ENCODE measurements around the gene HIF1A.
A peak's percentile ranks its signal among the peaks of the same experiment; 100 is the strongest.
"Not testable (repeated sequence)": the region's sequence is repeated elsewhere in the genome, so short reads cannot be mapped to it uniquely, and the experiment has no call there.

HIF1A gene

DNA sequence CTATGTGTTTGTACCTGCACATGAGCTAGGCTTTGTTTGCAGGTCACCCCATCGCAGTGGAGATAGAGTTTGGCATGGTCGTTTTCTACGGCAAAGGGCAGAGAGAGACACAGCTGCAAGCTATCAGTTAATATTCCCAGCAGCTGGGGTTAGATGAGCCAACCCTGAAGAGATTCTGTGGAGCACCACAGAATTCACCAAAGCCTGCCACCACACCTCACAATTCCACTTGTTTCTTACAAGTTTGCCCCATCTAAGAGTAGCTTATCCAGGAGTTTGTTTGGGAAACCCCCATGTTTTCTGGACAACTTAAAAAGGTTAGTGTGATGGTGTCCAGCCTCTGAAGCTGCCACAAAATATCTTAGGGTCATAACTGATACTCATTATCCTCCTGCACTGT is 20.0 kb upstream of the HIF1A start:
- no peak for DNase-seq

DNA sequence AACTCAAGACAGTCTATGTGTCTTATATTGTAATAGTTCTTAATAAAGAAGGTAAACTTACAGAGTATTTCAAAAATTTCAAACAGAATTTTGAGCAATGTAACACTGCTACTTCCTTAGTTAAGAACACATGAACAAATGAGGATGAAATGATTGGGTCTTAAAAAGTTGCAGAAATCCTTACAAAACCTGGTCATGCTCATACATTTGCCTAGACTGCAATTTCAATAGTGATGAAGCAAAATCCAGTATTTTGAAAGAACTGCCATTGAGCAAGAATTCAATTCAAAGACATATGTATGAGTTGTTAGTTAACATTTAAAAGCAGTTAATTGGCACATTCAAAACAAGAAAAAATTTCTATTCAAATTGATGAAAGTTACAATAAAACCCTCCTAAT is 17.8 kb upstream of the HIF1A start:
- no peak for DNase-seq

DNA sequence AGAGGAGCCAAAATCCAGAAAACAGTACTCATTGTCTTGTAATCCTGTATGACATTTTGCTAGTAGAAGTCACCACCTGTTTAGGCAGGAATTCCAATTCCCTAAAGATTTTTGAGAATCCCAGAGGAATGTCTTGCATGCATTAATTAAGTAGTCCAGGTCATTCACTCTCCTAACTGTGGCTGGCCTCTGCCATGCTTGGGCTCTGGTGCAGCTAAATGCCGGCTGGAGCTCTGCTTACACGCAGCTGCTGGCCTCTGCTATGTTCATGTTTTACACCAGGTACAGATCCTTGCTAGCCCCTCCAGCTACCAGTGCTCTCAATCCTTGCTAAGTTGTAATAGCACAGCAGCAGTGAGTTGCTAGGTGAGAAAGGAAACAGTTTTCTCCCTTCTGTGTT is 16.3 kb upstream of the HIF1A start:
- DNase-seq: no peak

DNA sequence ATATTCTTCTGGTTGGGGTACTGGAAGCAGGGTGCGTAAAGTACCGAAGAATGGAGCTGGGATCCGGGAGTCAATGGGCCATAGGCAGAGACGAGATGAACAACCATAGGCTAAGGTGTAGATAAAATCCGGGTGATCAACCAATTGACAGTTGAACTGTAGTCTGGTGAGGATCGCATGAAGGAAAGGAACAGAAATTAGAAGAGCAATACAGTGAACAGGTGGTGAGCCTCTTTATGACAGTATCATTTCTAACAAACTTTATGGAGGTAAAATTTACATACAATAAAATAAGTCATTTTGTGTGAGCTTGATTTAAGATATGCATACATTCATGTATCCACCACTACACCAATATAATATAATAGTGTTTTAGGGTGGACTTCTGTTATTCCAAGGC is 13.9 kb upstream of the HIF1A start:
- no peak for DNase-seq

DNA sequence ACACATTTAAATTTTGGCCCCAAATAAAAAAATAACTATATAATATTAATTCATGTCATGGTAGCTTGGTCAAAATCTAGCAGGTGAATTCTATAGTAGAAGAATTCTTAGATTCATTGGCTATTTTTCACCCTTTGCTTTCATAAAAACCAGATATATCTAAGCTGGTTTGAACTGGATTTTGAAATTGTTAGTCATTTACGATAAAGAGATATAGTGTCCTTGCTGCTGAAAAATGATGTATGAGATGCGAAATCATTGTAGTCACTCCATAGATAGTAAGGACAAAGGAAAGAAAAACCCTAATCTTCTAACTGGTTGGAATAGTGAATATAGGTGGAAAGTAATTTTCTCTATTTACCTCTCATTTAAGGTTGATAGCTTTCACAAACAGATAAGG is 12.2 kb upstream of the HIF1A start:
- no peak for DNase-seq

DNA sequence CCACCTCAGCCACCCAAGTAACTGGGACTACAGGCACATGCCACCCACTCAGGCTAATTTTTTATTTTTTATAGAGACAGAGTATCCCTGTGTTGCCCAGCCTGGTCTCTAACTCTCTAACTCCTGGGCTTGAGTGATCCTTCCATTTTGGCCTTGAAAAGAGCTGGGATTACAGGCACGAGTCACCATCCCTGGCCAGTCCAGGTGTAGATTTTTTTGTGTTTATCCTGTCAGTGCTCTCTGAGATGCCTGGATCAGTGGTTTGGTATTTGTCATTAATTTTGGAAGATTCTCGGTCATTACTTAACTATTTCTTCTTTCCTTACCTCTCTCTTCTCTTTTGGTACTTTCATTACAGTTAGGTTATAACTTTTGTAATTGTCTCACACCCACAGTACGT is 5.3 kb upstream of the HIF1A start:
- DNase-seq: no peak

DNA sequence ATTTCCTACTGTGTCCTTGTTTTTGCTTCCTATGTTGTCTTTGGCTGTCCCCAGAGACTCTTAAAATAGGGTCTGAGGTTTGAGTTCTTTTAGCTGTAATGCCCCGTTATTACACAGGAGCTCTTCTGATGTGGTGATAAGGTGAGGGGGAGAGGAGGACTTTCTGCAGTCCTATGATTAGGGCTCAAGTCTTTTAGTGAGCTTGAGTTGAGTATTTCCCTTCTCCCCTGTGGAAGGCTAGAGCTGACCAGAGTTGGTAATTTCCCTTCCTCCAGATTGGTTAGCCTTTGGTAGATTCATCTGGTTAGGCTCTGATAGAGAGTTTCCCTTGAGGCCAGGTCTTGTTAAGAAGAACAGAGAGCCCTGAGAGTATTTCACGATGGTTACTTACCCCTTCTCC is 4.3 kb upstream of the HIF1A start:
- DNase-seq: no peak

DNA sequence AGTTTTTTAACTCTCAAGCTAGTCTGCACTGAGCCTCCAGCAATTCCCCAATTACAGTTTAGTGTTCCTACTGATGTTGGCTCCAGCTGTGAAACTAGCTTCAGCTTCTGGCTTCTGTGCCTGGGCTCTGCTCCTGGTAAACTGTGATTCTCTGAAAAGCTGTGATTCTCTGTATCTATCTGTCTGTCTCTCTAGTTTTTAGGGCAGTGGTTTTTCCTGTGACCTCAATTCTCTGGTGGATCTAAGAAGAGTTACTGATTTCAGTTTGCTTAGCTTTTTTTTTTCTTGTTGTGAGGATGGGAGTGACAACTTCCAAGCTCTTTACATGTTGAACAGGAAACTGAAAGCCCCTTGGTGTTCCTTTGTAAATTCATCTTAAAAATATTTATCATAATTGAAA is 3.8 kb upstream of the HIF1A start:
- DNase-seq: no peak

DNA sequence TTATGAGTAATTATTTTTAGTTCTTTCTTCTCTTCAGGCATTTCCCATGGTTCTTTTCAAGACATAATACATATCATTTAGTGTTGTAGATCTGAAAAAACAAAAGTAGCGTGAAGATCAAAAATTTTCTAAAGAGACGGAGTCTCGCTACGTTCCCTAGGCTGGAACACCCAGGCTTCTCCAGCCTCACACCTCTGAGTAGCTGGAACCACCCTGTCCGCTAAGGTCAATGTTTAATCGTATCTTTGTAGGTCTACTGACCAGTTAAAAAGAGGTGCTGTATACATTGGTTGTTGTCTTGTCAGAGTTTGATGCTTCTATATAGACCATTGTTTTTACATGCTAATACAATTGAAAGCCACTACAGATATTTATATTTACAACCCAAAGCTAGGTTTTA is 1.3 kb upstream of the HIF1A start:
- DNase-seq: no peak

DNA sequence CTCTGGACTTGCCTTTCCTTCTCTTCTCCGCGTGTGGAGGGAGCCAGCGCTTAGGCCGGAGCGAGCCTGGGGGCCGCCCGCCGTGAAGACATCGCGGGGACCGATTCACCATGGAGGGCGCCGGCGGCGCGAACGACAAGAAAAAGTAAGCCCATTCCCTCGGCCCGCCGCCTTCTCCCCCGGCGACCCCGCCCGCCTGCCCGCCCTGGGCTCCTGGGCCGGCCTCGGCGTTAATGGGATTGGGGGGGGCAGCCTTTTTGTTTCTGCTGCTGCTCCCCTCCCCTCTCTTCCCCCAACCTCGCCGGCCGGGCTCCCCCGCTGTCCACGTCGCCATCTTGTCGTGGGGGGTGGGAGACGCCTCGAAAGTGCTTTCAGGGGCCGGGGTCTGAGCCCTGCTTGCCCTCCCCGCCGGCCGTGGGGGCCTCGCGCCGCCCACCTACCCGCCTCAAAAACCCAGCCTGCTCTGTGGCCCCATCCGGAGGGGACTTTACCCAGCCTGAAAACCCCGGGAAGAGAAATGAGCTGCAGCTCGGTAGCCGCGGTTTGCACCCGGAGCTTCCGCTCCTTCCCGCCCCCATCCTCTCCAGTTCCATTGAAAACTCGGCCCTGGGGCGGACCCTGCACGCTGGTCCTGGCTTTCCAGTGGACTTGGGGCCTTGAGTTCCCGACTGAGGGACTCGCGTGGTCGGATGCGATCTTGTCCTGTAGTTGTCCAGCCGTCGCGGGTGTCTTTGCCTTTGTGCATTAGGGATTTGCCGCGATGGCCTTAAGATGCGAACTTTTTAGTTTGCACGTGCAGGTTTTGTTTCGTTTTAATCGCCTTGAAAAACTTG is 598 bp downstream of the HIF1A start:
- peak; percentile 21 for DNase-seq

DNA sequence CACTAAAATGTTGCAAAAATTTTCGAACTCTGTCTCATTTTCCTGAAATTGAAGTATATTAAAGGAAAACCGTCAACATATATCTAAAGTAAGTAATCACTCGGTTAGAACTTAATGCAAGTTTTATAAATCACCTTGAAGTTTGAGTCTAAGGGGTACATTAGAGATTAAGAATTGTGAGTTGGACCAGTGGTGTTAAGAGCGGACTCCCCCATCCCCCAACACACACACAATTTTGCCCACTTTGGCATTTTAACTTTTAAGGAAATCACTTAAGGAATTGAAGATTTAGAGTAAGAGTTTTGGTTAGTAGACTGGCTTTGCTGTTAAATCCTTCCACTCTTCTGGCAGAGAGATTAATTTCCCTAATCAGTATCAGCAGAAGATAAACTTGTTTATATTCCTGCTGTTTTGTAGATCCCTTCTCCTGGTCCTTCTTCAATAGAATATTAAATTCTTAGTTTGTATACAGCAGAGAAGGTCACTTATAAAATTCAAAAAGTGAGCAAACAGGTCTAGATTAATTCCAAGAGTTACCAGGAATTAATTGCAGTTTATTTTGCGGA is 1.5 kb downstream of the HIF1A start:
- DNase-seq: no peak

DNA sequence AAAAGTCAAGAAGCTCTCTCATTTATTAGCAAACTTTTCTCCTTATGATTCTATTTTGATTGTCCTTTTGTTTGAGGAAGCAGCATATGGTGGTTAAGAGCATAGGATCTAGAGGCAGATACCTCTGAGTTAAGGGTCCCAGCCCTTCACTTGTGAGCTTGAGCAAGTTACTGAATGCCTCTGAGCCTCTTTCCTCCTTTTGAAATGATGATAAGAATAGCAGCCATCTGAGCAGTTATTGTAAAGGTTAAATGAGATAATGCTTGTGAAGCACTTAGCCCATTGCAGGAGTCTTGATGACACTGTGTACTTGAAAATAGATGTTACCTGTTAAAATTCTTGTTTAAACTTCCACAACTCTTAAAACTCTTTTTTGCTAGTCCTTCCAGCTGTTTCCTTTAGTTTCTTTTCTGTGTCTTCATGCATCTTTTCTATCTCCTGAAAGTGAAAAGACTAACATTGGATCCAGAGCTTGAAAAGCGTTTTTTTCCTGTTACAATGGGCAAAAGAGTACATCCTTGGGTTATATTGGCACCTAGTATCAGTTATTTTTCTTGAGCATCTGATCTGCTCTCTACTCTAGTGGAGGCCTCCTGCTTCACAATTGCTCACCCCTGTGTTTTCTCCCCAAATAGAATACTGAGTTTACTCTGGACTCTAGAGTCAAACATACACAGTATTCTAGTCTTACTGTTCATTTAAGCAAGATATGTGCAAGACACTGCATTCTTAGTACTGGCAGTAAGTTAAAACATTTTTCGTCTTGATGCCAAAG is 3.1 kb downstream of the HIF1A start:
- DNase-seq: no peak

DNA sequence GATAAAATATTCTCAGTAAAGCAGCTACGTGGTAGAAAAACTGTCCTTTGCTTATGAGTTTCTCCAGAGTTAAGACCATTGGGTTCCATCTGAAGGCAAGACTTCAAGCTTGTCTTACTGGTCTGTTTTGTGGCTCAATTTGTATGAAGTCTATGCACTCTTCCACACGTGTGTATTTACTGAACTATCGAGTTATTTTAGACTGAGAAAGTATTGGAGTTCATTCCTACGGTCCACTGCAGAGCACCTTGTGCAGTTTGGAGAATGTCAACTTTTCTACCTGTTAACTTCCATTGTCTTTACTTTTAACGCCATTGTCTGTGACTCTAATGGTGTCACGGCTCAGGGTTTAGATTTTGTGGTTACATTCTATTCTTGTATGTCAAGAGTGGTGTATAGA is 3.7 kb downstream of the HIF1A start:
- no peak for DNase-seq

DNA sequence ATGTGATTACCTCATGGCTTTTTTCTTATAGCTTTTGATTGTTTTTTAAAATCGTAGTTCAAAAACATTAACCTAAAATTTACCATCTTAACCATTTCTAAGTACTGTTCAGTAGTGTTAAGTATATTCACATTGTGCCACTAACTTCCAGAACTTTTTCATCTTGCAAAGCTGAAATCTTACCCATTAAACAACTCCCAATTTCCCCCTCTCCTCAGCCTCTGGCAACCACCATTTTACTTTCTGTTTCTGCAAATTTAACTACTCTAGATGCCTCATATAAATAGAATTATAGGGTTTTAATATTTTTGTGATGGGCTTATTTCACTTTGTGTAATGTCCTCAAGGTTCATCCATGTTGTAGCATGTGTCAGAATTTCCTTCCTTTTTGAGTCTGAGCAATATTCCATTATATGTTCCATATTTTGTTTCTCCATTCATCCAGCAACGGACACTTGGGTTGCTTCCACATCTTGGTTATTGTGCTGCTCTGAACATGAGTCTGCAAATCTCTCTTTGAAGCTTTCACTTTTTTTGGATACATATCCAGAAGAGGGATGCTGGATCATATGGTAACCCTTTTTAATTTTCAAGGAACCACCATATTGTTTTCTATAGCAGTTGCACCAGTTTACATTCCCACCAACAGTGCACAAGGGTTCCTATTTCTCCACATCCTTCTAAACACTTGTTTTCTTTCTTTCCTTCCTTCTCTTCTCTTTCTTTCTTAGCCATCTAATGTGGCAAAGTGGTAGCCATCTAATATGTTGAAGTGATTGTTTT is 5.0 kb downstream of the HIF1A start:
- DNase-seq: no peak

DNA sequence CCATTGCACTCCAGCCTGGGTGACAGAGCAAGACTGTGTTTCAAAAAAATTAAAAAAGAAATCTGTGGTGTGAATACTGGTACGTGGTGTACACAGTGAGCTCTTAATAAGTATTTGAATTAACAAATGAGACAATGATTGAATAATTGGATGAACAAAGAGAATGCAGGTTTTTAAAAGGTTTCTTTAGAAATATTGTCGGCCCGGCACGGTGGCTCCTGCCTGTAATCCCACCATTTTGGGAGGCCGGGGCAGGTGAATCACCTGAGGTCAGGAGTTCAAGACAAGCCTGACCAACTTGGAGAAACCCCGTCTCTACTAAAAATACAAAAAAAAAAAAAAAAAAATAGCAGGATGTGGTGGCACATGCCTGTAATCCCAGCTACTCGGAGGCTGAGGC is 6.6 kb downstream of the HIF1A start:
- no peak for DNase-seq

DNA sequence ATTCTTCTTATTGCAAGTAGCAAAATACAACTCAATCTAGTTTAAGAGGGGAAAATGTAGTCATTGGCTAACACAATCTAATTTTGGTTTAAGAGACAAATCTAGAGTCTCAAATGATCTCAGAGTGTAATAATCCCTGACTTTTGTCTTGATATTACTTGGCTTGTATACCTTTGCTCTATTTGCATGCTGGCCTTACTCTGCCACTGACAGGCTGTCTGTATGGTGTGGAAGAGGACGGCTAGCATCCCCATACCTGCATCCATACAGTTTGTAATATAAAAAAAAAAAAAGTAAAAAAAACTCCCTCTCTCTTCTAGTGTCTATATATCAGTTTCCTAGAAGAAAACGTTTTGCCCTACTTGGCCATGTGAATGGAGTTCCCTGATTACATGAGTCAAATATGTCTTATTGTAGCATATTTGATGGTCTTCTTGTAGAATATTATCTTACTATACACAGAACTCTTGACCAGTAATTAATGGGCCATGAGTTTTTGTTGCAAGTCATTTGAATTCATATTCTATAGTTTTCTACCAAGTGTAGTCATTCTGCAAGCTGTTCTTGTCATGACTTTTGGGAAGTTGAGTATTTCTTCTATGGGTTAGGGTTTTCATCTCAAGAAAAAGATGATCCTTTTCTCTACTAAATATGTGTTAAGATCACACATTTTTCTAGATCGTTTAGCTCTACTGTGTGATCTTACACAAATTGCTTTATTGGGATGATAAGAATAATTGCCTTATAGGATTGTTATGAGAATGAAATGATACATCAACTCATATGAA is 8.2 kb downstream of the HIF1A start:
- DNase-seq: no peak

DNA sequence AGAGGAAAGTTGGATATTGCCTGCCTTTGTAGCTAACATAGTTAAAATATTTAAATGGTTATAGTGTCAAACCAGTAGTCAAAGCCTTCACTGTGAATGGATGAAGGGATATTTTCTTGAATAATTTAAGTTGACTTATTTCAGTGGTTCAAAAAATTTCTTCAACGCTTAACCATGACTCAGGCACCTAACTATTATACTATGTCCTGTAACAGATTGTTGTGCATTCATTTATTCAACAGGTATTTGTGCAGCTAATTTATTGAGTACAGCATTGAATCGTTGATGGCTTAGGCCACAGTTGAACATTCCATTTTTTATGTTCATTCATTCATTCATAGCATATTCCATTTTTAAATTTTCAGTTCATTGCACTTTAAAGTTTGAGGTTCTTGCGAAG is 9.2 kb downstream of the HIF1A start:
- no peak for DNase-seq

DNA sequence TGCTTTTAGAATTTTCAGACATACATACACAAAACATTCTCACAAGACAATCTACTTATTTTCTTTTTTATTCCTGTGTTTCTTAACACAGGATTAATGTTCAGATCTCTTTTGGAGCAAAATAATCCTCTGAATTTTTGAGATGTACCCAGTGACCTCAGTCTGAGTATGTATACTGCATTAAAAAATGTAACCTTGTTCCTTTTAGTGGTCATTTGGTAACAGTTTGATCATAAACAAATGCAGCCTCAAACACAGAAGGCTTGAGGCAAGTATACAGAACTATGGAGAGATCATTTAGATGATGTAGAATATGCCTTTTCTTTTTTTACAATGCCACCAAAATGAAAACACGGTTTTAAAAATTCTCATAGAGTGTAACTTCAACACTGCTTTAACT is 9.7 kb downstream of the HIF1A start:
- no peak for DNase-seq

DNA sequence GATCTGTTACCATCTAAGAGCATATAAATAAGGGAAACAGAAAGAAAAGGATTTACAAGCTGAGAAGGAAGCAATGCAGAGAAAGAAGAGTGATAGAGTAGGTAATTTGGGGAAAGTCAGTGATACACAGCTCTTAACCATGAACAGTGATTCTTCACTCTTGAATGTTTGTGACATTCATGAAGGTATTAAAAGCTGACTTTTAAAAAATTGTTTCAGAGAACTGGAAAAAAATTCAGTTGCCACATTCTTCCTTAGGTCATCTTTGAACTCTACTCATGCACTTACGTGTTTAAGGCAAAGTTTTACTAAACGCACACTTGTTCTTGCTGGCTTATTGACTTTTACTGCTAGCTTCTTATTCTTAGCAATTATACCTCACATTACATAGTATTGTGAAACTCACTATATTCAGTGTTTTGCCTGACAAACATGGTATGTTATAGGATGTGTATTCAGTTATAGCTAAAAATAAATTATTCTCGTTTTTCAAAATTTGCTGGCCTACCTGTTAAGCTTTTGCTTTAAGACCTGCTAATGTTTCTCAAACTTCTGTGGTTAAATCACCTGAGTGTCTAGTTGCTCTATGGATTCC is 10.9 kb downstream of the HIF1A start:
- DNase-seq: no peak

DNA sequence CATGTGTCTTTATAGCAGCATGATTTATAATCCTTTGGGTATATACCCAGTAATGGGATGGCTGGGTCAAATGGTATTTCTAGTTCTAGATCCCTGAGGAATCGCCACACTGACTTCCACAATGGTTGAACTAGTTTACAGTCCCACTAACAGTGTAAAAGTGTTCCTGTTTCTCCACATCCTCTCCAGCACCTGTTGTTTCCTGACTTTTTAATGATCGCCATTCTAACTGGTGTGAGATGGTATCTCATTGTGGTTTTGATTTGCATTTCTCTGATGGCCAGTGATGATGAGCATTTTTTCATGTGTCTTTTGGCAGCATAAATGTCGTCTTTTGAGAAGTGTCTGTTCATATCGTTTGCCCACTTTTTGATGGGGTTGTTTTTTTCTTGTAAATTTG is 12.5 kb downstream of the HIF1A start:
- DNase-seq: not testable (repeated sequence)

DNA sequence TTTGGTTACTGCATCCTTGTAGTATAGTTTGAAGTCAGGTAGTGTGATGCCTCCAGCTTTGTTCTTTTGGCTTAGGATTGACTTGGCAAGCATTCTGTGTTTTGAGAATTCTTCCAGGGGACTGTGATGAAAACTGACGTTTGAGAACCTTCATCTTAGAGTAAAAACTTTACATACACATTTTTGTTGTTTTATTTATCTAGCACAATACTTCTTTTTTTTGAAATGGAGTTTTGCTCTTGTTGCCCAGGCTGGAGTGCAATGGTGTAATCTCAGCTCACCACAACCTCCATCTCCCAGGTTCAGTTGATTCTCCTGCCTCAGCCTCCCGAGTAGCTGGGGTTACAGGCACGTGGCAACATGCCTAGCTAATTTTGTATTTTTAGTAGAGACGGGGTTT is 13.4 kb downstream of the HIF1A start:
- DNase-seq: not testable (repeated sequence)

All from activated CD4-positive, alpha-beta T cell treated with anti-CD3 and anti-CD28 coated beads for 1 hour (primary cell).